HFF-Myc (cell line): ENCODE measurements around the gene SBK2.

Experiments
- DNase-seq: peaks from one replicate; pipeline ENCODE4 v3.0.0-alpha.2; 2011; ENCODE audit warnings: low read depth; ENCODE audit errors: extremely low read depth
- H3K4me3 ChIP-seq: replicated peaks from 2 replicates; pipeline ENCODE4 v1.5.1; 2011; ENCODE audit warnings: low read depth, mild to moderate bottlenecking, control low read depth, low read length
- TF ChIP-seq, protein P1 (sequence below): IDR thresholded peaks from 2 replicates; pipeline ENCODE4 v1.5.1; 2012; ENCODE audit warnings: mild to moderate bottlenecking, low read depth, low read length, control low read depth; ENCODE audit errors: missing control alignments

SBK2 gene

DNA sequence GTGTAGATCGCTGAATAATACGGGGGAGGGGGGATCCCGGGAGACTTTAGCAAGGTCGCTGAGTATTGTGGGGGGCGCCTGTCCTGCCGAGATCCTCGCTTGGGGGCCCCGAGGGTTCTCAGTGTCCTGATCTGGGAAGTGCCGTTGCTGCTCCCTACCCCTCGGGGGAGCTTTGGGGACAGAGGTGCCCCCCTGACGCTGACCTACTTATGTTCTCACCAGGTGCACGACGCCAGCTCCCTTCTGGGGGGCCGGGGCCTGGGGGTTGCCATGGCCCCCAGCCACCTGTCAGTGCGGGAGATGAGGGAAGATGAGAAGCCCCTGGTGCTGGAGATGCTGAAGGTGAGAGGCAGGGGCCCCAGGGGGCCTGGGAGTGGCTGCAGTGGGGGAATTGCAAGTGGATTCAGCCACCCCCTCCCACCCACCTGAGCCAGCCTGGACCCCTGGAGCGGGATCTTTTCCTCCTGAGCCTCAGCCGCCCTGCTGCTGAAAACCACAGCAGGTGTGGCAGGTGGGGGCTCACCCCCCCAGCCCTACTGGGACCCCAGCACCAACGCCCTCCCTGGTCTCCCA is 51.4 kb downstream of the SBK2 start:
- H3K4me3 ChIP-seq = peak overlapping the region; percentile 71
- TF ChIP-seq, protein P1, sequence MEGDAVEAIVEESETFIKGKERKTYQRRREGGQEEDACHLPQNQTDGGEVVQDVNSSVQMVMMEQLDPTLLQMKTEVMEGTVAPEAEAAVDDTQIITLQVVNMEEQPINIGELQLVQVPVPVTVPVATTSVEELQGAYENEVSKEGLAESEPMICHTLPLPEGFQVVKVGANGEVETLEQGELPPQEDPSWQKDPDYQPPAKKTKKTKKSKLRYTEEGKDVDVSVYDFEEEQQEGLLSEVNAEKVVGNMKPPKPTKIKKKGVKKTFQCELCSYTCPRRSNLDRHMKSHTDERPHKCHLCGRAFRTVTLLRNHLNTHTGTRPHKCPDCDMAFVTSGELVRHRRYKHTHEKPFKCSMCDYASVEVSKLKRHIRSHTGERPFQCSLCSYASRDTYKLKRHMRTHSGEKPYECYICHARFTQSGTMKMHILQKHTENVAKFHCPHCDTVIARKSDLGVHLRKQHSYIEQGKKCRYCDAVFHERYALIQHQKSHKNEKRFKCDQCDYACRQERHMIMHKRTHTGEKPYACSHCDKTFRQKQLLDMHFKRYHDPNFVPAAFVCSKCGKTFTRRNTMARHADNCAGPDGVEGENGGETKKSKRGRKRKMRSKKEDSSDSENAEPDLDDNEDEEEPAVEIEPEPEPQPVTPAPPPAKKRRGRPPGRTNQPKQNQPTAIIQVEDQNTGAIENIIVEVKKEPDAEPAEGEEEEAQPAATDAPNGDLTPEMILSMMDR = no peak
- DNase-seq = no peak

DNA sequence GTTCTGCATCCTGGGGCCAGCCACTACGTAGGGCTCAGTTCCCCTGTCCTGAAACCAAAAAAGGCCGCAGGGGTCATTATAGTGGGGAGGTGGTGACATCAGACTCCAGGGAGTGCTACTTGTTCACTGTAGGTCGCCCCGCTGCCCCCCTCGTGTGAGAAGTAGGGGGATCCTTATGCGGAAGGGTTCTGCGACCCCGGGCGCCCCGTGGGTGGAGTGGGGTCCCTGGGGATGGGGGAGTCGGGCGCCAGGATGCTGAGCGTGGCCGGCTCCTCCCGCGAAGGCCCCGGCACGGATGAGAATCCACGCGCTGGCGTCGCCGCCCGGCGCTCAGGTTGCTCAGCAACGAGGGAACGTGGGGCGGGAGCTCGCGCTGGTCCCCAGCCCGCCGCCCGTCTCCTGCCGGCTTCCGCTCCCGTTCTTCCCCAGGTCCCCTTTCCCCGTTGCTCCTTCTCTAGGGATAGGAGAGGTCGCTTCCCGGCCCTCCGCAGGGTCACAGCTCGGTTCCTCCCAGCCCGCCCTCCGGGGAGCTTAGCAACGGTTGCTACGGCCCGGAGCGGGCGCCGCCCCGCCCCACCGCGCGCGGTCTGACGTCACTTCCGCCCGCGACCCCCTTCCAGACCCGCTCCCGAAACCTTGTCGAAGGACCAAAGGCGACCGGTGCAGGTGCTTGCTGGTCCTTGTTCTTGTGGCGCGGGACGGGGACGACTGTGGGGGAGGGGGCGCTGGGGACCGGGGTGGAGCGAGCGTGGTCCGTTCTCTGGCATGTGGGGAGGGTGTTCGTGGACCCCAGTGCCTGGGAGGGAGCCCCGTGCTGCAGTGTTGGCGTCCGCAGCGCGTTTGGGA is 52.1 kb downstream of the SBK2 start, which contains the start of gene NAT14:
NAT14 (plus strand) TSS at position 596 of the 846 bp plus-strand sequence. CDS start 521 bp downstream, outside the sequence.
- H3K4me3 ChIP-seq = peak within 1 kb of the TSS; percentile 71
- TF ChIP-seq, protein P1 = no peak
- DNase-seq = no peak

DNA sequence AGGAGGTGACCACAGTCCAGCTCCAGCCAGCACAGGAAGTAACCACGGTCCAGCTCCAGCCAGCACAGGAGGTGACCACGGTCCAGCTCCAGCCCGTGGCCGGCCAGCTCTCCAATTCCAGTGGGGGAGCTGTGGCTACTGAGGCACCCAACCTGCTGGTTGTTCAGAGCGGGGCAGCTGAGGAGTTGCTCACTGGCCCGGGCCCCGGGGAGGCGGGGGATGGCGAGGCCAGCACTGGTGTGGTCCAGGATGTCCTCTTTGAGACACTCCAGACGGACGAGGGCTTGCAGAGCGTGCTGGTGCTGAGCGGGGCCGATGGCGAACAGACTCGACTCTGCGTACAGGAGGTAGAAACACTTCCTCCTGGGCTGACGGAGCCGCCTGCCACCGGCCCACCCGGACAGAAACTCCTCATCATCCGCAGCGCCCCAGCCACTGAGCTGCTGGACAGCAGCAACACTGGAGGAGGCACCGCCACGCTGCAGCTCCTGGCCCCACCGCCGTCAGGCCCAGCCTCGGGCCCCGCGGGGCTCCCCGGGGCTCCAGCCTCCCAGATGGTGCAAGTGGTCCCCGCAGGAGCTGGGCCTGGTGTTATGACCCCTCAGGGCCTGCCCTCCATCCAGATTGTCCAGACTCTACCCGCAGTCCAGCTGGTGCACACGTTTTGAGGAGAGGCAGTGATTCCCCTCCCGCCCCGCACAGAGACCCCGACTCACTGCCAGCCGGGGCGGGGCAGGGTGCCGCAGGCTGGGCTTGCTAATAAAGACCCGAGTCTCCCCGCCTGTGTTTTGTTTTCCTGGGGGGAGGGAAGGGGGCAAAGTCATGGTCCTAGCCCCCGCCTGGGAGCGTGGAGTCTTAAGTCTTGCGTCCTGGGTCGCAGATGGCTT is 53.0 kb downstream of the SBK2 start:
- DNase-seq = no peak
- TF ChIP-seq, protein P1 = no peak
- H3K4me3 ChIP-seq = peak overlapping the region; percentile 71

DNA sequence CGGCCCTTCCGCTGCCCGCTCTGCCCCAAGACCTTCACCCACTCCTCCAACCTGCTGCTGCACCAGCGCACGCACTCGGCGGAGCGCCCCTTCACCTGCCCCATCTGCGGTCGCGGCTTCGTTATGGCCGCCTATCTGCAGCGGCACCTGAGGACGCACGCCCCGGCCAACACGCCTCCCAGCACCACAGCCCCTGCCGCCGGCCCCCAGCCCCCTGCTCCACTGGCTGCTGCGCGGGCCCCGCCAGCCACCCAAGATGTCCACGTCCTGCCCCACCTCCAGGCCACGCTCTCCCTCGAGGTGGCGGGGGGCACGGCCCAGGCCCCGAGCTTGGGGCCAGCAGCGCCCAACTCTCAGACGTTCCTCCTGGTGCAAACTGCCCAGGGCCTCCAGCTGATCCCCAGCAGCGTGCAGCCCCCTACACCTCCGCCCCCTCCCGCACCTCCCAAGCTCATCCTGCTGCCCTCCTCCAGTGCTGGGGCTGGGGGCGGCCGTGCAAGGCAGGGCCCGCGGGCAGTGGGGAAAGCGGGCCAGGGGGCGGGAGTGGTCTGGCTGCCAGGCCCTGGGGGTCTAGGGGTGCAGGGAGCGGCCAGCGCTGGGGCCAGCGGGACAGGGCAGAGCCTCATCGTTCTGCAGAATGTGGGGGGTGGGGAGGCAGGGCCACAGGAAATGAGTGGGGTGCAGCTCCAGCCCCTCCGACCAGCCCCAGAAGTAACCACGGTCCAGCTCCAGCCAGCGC is 53.8 kb downstream of the SBK2 start:
- no peak for DNase-seq
- TF ChIP-seq, protein P1 = no peak
- no peak overlapping the region for H3K4me3 ChIP-seq

DNA sequence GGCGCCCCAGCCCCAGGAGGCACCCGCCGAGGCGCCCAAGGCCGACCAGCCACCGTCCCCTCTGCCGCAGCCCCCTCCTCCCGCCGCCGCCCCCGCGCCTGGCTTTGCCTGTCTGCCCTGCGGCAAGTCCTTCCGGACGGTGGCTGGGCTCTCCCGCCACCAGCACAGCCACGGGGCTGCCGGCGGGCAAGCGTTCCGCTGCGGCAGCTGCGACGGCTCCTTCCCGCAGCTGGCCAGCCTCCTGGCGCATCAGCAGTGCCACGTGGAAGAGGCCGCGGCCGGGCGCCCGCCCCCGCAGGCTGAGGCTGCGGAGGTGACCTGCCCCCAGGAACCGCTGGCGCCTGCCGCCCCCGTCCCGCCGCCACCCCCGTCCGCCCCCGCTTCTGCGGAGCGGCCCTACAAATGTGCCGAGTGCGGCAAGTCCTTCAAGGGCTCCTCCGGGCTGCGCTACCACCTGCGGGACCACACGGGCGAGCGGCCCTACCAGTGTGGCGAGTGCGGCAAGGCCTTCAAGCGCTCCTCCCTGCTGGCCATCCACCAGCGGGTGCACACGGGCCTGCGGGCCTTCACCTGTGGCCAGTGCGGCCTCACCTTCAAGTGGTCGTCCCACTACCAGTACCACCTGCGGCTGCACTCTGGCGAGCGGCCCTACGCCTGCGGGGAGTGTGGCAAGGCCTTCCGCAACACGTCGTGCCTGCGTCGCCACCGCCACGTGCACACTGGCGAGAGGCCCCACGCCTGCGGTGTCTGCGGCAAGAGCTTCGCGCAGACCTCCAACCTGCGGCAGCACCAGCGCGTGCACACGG is 54.6 kb downstream of the SBK2 start:
- H3K4me3 ChIP-seq = no peak overlapping the region
- DNase-seq = no peak
- TF ChIP-seq, protein P1 = no peak
